ENCODE measurements around the gene CTIF.
A peak's percentile ranks its signal among the peaks of the same experiment; 100 is the strongest.

CTIF gene

DNA sequence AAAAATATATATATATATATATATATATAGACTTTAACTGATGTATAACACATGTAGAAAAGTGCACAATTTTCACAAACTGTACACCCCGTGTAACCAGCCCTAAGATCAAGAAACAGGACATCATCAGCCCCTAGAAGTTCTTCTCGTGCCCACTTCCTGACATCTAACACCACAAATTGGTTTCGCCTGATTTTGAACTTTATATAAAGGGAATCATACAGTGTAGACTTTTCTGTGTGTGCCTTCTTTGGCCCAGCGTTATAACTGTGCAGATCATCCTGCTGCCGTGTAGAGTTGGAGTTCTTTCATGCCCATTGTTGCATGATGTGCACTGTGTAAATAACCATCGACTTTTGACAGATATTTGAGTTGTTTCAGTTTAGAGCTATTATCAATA, 370.9 kb downstream of the CTIF start:
- Histone ChIP-seq H3K4me1 (peaks cover 12% of the 10 kb centered on the region), H3K36me3 (no peaks in the 10 kb centered on the region), H3K4me3 (no peak overlapping the region), H3K27me3 (no peaks in the 10 kb centered on the region), H4K20me1 (no peaks in the 10 kb centered on the region), H3K27ac (no peak overlapping the region), H3K4me2 (peak overlapping the region; percentile 17; the same call in 1 of the 2 replicates), H3K9me3 (peaks cover 7% of the 10 kb centered on the region), H3K9ac (no peak overlapping the region)
- TF ChIP-seq Cebpa-rat (IDR thresholded peaks at IDR 0.05): no peak

DNA sequence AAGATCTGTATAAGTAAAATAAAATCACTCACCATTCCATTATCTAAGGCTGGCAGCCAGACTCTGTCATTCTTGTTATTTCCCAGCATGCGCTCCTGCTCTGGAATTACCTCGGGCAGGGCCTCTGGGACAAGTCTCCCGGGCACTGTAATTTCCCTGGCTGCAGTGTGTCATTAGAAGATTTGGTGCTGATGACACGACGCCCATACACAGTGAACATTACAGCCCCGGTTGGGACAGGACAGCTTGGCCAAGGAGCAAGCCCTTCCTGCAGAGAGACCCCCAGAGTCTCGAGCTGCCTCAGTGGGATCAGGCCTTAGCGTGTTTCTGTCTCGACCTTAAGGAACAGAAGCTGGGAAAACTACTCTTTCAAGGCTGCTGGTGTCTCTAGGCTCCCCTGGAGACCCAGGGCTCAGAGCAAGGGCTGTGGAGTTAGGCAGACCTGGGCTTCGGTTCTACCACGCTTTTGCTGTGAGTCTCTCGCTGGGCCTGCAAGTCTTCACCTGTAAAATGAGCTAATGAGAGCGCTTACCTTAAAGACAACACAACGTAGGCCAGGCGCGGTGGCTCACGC, 372.2 kb downstream of the CTIF start:
- Histone ChIP-seq H3K9me3 (no peaks in the 10 kb centered on the region), H3K4me3 (no peak overlapping the region), H3K27ac (no peak overlapping the region), H3K4me2 (no peak overlapping the region), H3K36me3 (no peaks in the 10 kb centered on the region), H4K20me1 (no peaks in the 10 kb centered on the region), H3K9ac (no peak overlapping the region), H3K4me1 (peaks cover 17% of the 10 kb centered on the region), H3K27me3 (no peaks in the 10 kb centered on the region)
- TF ChIP-seq Cebpa-rat (IDR thresholded peaks at IDR 0.05): no peak
